Liver (tissue), 9 donors: ENCODE measurements around the gene ETFRF1. TPM values are rescaled to one million over a fixed set of nuclear protein-coding genes. Genes with fewer than 3 reads are reported as not detected.

ENCODE experiments used
- DNase-seq: peaks from one replicate; pipeline ENCODE4 v3.0.0-alpha.2; 2017; ENCODE audit warnings: low spot score
- H3K27ac ChIP-seq, 2 donors: one replicate each; pipeline ENCODE4 v1.7.0; 2013; ENCODE audit warnings: inconsistent platforms in 2 of 2, low read length in 2 of 2, control low read depth in 1 of 2, low read depth in 1 of 2, mild to moderate bottlenecking in 1 of 2
- H3K27me3 ChIP-seq, 4 donors: one replicate each; pipeline versions ENCODE4 v1.6.1 to v1.7.0; 2013; ENCODE audit warnings: low read length in 3 of 4, inconsistent platforms in 1 of 4, mild to moderate bottlenecking in 1 of 4, moderate library complexity in 1 of 4; ENCODE audit not compliant: control insufficient read depth in 4 of 4, insufficient read depth in 4 of 4
- H3K36me3 ChIP-seq, 4 donors: one replicate each; pipeline versions ENCODE4 v1.6.1 to v1.7.0; 2013; ENCODE audit warnings: low read length in 3 of 4, mild to moderate bottlenecking in 3 of 4, low read depth in 1 of 4, moderate library complexity in 1 of 4; ENCODE audit not compliant: control insufficient read depth in 4 of 4, insufficient read depth in 3 of 4
- H3K4me1 ChIP-seq, 4 donors: one replicate each; pipeline versions ENCODE4 v1.6.1 to v1.7.0; 2013; ENCODE audit warnings: low read length in 3 of 4, mild to moderate bottlenecking in 3 of 4, moderate library complexity in 1 of 4; ENCODE audit not compliant: control insufficient read depth in 4 of 4, insufficient read depth in 4 of 4
- H3K4me3 ChIP-seq, 3 donors: one replicate each; pipeline versions ENCODE4 v1.6.1 to v1.7.0; 2013; ENCODE audit warnings: low read length in 3 of 3, control low read depth in 1 of 3, low read depth in 1 of 3, mild to moderate bottlenecking in 1 of 3
- H3K9ac ChIP-seq, 2 donors: one replicate each; pipeline ENCODE4 v1.7.0; 2013; ENCODE audit warnings: low read length in 2 of 2, mild to moderate bottlenecking in 2 of 2, moderate library complexity in 2 of 2, control low read depth in 1 of 2, low read depth in 1 of 2
- H3K9me3 ChIP-seq, 4 donors: one replicate each; pipeline versions ENCODE4 v1.6.1 to v1.7.0; 2013; ENCODE audit warnings: low read length in 3 of 4; ENCODE audit not compliant: control insufficient read depth in 4 of 4
- ATF3 ChIP-seq: IDR thresholded peaks from 2 replicates; pipeline ENCODE4 v1.6.1; 2016; ENCODE audit warnings: antibody characterized with exemption
- CTCF ChIP-seq: fragments of 150-350 bp; IDR thresholded peaks from 2 replicates; pipeline ENCODE4 v1.5.1; 2017; ENCODE audit warnings: improper control_type of control experiment, low read depth, low read length; ENCODE audit not compliant: missing input control
- EGR1 ChIP-seq, 2 donors: IDR thresholded peaks; 2 replicates each; pipeline ENCODE4 v1.6.1; 2016 to 2018; ENCODE audit warnings: antibody characterized with exemption in 2 of 2, low read depth in 2 of 2
- FOXA1 ChIP-seq: IDR thresholded peaks from 2 replicates; pipeline ENCODE4 v1.6.1; 2016; ENCODE audit warnings: antibody characterized with exemption
- FOXA2 ChIP-seq: IDR thresholded peaks from 2 replicates; pipeline ENCODE4 v1.6.1; 2016; ENCODE audit warnings: antibody characterized with exemption
- GABPA ChIP-seq, 2 donors: IDR thresholded peaks in 1 of 2; conservative IDR thresholded peaks in 1 of 2; 2 replicates each; pipeline ENCODE4 v1.6.1; 2016; ENCODE audit warnings: antibody characterized with exemption in 2 of 2, mild to moderate bottlenecking in 1 of 2, moderate library complexity in 1 of 2
- HNF4A ChIP-seq, 2 donors: conservative IDR thresholded peaks; 2 replicates each; pipeline ENCODE4 v1.6.1; 2016; ENCODE audit warnings: antibody characterized with exemption in 2 of 2, mild to moderate bottlenecking in 2 of 2
- HNF4G ChIP-seq: IDR thresholded peaks from 2 replicates; pipeline ENCODE4 v1.6.1; 2016; ENCODE audit warnings: antibody characterized with exemption
- JUND ChIP-seq, 2 donors: IDR thresholded peaks; 2 replicates each; pipeline ENCODE4 v1.6.1; 2016; ENCODE audit warnings: antibody characterized with exemption in 2 of 2
- MAX ChIP-seq: IDR thresholded peaks from 2 replicates; pipeline ENCODE4 v1.6.1; 2016; ENCODE audit warnings: antibody characterized with exemption
- NR2F2 ChIP-seq: IDR thresholded peaks from 2 replicates; pipeline ENCODE4 v1.6.1; 2016; ENCODE audit warnings: antibody characterized with exemption
- RAD21 ChIP-seq, 2 donors: IDR thresholded peaks; 2 replicates each; pipeline ENCODE4 v1.6.1; 2016; ENCODE audit warnings: antibody characterized with exemption in 2 of 2, mild to moderate bottlenecking in 2 of 2
- REST ChIP-seq: IDR thresholded peaks from 2 replicates; pipeline ENCODE4 v1.6.1; 2016; ENCODE audit warnings: antibody characterized with exemption, mild to moderate bottlenecking
- ZBTB33 ChIP-seq: IDR thresholded peaks from 2 replicates; pipeline ENCODE4 v1.6.1; 2016; ENCODE audit warnings: antibody characterized with exemption
- WGBS: extraction: QIAGEN DNeasy Blood & Tissue Kit; methylation state at CpG from one replicate; pipeline ENCODE4 v1.1.7; 2013; 5-methylcytosine and 5-hydroxymethylcytosine counted together
- polyA plus RNA-seq, 2 donors: library from polyadenylated mRNA; stranded (reverse) in 1 of 2; unstranded in 1 of 2; fragments of 200-250 nt in 1 of 2; fragments of >200 nt in 1 of 2; fragmentation: Nextera tagmentation in 1 of 2; extraction: Ambion mirVana in 1 of 2; gene quantifications; one replicate each; pipeline versions ENCODE4 v1.2.1 to v1.2.3, GENCODE V29; 2013 to 2015
- total RNA-seq, 2 donors: library from RNA; depleted of rRNA; stranded (reverse); fragments of >200 nt; gene quantifications; one replicate each; pipeline ENCODE4 v1.2.3, GENCODE V29; 2014
- donor health status: healthy.
- donor health status: healthy.
- donor health status: healthy.
- donor health status: healthy.
- donor health status: healthy.

ETFRF1 gene
- total and polyA plus RNA-seq, 4 donors = 22.8 to 141 (median 45.6) TPM

- Histone ChIP-seq H3K9me3 (no peaks in the 10 kb centered on the region), H3K9ac (no peak overlapping the region), H3K4me1 (peaks cover 0 to 4% (median 0%) of the 10 kb centered on the region in 4 donors), H3K27ac (no peak overlapping the region), H3K27me3 (no peaks in the 10 kb centered on the region), H3K4me3 (no peak overlapping the region), H3K36me3 (no peaks in the 10 kb centered on the region)
- DNase-seq = no peak
- 90% methylated on average over 4 of the region's 4 CpGs for WGBS
- TF ChIP-seq RAD21 (IDR thresholded peaks at IDR 0.05) = no peak
- no peak for TF ChIP-seq ZBTB33
- no peak for TF ChIP-seq GABPA (IDR thresholded peaks at IDR 0.05 in 1 of 2, conservative IDR thresholded peaks at IDR 0.05 in 1 of 2)
- no peak for TF ChIP-seq CTCF
- TF ChIP-seq FOXA2 = no peak
These were observed 39.0 kb upstream of the ETFRF1 start for GRCh38 chr12:25156061-25156460.

- no peak for TF ChIP-seq FOXA1
- no peak for TF ChIP-seq HNF4A (conservative IDR thresholded peaks at IDR 0.05)
- no peak for TF ChIP-seq HNF4G
- no peak for TF ChIP-seq ATF3
- no peak for TF ChIP-seq JUND (IDR thresholded peaks at IDR 0.05)
- TF ChIP-seq GABPA (IDR thresholded peaks at IDR 0.05 in 1 of 2, conservative IDR thresholded peaks at IDR 0.05 in 1 of 2) = no peak
- no peak for TF ChIP-seq REST
- TF ChIP-seq EGR1 (IDR thresholded peaks at IDR 0.05; ENCODE audit: low read depth in 2 of 2) = no peak
- TF ChIP-seq FOXA2 = no peak
- TF ChIP-seq NR2F2 = no peak
- no peak for TF ChIP-seq MAX
- TF ChIP-seq ZBTB33 = no peak
- Histone ChIP-seq H3K4me3 (no peak overlapping the region), H3K27me3 (no peaks in the 10 kb centered on the region), H3K36me3 (no peaks in the 10 kb centered on the region), H3K9ac (no peak overlapping the region), H3K9me3 (no peaks in the 10 kb centered on the region), H3K4me1 (no peaks in the 10 kb centered on the region), H3K27ac (no peak overlapping the region)
- DNase-seq = no peak
- WGBS = 93% methylated on average over 6 of the region's 6 CpGs
These were observed 32.2 kb upstream of the ETFRF1 start for GRCh38 chr12:25162866-25163265.
